C4-2B (cell line): Measurements from ENCODE around the gene CYP2B6.
"Not testable (repeated sequence)": the region's sequence is repeated elsewhere in the genome, so short reads cannot be mapped to it uniquely, and the experiment has no call there.

ENCODE experiments used
- CTCF ChIP-seq: fragments of 450-650 bp; conservative IDR thresholded peaks from 2 replicates; pipeline ENCODE4 v1.5.1; 2017; ENCODE audit warnings: mild to moderate bottlenecking
- ZFX ChIP-seq: fragments of 450-650 bp; IDR thresholded peaks from 2 replicates; pipeline ENCODE4 v1.6.1; 2017

- TF ChIP-seq CTCF, ZFX: not testable (repeated sequence)
Observed at GRCh38 chr19:41045095-41045494, 54.0 kb downstream of the CYP2B6 start.
